GM21619 (cell line): ENCODE data around the gene C16orf90.
"Not testable (repeated sequence)": the region's sequence is repeated elsewhere in the genome, so short reads cannot be mapped to it uniquely, and the experiment has no call there.

Source experiments
- ATAC-seq: cut with Tn5 transposase; IDR thresholded peaks from one replicate; pipeline ENCODE4 v1.9.1; 2021; ENCODE audit not compliant: unreplicated experiment

Gene C16orf90, protein sequence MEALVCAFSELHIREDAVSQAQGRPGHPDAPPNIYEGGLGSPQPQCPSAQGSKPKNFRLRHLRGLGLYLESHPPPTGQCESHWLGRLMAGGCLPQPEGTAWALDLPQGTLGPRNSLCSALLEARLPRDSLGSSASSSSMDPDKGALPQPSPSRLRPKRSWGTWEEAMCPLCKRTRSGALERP

DNA sequence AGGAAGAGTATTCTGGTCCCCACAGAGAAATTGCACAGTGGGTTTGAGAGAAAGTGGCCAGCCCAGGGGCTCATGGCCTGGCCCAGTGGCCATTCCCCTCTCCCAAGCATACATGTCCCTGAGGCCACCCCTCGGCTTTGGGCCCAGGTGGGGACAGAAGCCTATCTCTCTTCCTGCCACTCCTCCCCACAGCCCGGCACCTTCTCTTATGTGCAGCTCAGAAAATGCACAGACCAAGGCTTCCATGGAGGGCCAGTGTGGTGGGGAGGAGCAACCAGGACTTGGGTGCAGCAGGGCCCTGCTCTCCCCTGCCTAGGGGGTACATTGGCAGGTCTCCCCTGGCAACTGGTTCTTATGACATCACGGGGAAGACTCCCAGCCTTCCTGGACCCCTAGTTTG, at the start of gene C16orf90:
TSS of gene C16orf90 (minus strand) at position 314 of the 400 bp plus-strand sequence. CDS start at position 246, 68 bp downstream.
- ATAC-seq = no peak

GRCh38 chr16:3542601-3543373, 47.5 kb upstream of the C16orf90 start:
- no peak for ATAC-seq

DNA sequence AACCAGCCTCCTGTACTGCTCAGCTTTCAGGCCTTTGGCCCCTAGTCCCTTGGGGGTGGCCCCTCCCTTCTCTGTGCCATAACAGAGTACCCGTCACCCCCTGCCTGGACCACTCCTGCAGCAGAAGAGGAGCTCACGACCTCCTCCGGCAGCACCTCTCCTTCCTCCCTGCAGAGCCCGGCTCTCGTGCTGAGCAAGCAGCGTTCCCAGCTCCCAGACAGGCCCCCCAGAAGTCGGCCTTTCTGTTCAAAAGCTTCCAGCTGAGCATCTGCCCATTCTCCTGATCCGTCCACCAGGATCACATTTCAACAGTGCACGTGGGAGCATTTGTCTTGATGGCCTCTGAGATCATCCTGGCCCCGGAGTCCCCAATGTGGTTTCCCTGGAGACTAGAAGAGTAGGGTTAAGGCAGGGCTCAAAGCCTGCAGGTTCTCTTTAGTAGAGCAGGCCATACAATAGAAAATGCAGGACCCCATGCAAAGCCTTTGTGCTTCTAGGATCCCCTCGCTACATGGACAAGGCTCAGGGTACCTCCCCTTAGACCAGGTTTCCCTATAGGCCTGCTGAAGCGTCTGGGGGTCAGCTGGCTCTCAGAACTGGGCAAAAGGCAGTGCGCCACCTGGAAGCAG, 46.4 kb upstream of the C16orf90 start:
- ATAC-seq = no peak

GRCh38 chr16:3538222-3538621, 42.9 kb upstream of the C16orf90 start:
- ATAC-seq = no peak

DNA sequence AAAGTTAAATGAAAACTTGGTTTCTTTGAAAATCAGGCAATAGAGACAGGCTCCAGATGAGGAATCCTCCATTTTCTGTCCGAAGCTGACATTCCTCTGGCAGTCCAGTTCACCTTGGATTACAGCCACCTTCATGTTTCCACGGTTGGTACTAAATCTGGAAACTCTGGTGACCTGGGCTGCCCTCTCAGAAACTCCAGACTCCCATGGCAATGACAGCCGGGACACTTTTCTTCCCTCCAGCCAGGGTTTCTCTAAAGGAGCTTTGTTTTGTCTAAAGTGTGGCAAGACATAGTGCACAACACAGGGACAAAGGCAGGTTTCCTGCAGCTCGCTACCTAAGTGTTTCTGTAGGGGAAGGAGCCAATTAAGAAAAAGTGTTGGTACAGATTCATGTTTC, 41.6 kb upstream of the C16orf90 start:
- ATAC-seq = no peak

GRCh38 chr16:3536271-3536731, 41.0 kb upstream of the C16orf90 start:
- ATAC-seq = no peak

DNA sequence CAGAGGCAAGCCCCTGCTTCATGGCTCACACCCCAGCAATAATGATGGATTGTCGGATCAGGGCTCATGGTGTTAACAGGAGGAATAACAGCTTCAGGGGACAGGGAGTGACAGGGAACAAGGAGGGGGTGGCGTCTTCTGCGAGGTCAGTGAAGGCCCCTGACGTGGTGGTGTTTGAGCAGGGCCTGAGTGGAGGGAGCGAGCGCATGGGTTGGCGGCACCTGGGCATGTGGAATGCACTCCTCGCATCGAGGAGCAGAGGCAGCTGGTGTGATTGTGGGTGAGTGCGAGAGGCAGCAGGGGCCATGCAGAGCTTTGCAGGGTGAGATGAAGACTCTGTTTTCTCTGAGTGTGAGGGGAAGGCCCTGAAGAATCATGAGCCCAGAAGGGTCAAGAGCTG, 38.8 kb upstream of the C16orf90 start:
- no peak for ATAC-seq

- no peak for ATAC-seq
Observed at GRCh38 chr16:3532741-3533140, 37.5 kb upstream of the C16orf90 start.

GRCh38 chr16:3530371-3530914, 35.2 kb upstream of the C16orf90 start:
- no peak for ATAC-seq

GRCh38 chr16:3529175-3529574, 33.9 kb upstream of the C16orf90 start:
- ATAC-seq = no peak

- ATAC-seq = no peak
Observed at GRCh38 chr16:3528406-3528805, 33.1 kb upstream of the C16orf90 start.

DNA sequence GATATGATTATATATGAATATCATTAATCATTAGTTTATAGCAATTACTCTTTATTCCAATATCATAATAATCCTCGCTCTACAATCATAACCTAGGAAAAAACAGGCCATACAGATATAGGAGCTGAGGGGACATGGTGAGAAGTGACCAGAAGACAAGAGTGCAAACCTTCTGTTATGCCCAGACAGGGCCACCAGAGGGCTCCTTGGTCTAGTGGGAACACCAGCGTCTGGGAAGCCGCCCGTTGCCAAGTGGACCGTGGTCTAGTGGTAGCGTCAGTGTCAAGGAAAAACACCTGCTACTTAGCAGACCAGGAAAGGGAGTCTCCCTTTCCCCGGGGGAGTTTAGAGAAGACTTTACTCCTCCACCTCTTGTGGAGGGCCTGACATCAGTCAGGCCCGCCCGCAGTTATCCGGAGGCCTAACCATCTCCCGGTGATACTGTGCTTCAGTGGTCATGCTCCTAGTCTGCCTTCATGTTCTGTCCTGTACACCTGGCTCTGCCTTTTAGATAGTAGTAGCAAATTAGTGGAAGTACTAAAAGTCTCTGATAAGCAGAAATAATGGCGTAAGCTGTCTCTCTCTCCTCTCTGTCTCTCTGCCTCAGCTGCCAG, 32.0 kb upstream of the C16orf90 start:
- ATAC-seq = not testable (repeated sequence)

GRCh38 chr16:3525951-3526350, 30.7 kb upstream of the C16orf90 start:
- ATAC-seq = no peak

DNA sequence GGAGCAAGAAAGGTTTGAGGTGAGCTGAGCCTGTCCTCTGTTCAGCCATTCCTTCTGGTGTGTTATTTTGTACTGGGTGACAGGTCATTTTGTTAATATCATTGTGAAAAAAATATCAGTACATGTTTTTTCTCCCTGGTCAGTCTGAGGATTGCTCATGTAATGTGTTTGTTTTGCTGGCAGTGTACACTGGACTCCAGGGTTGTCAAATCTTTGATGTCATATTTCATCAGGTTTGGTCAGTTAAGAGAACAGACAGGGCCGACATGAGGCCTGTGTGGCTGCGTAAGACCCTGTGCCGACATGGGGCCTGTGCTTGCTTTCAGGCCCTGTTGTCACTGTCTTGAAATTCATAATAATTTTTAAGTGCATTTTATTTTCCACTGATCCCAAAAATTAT, 28.0 kb upstream of the C16orf90 start:
- ATAC-seq = no peak

DNA sequence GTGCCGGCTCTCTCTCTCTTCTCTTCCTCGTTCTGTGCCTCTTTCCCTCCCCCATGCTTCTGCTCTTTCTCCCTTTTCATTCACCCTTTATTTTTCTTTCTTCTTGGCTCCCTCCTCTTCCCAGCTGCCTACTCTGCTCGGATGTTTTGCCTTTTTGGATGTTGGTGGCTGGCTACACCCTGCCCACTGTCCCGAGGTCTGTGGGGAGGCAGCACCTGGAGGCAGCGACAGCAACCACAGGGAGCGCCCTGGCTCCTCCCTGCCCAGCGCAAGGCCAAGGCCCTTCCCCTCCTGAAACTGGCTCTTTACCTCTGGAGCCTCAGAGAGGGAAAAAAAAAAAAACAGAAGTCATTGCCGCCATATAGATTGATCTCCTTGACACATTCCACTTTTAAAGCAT, 25.6 kb upstream of the C16orf90 start:
- no peak for ATAC-seq

- ATAC-seq = no peak
Observed at GRCh38 chr16:3520413-3520812, 25.1 kb upstream of the C16orf90 start.

- ATAC-seq = no peak
Observed at GRCh38 chr16:3519581-3519980, 24.3 kb upstream of the C16orf90 start.

DNA sequence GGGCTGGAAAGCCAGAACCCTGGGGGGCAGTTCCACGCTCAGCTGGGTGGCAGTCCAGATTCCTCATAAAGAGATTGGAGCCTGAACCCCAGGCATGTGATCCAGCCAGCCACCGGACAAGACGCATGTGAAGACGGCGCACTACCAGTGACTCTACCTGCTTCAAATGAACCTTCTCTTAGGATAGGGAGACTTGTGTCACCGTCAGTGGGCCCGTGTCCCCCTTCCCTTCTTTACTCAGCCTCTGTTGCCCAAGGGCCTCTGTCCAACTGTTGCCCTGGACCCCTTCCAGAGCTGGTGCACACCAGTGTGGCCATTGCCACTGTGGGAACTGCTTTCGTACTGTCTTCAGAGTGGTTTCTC, 23.7 kb upstream of the C16orf90 start:
- no peak for ATAC-seq

DNA sequence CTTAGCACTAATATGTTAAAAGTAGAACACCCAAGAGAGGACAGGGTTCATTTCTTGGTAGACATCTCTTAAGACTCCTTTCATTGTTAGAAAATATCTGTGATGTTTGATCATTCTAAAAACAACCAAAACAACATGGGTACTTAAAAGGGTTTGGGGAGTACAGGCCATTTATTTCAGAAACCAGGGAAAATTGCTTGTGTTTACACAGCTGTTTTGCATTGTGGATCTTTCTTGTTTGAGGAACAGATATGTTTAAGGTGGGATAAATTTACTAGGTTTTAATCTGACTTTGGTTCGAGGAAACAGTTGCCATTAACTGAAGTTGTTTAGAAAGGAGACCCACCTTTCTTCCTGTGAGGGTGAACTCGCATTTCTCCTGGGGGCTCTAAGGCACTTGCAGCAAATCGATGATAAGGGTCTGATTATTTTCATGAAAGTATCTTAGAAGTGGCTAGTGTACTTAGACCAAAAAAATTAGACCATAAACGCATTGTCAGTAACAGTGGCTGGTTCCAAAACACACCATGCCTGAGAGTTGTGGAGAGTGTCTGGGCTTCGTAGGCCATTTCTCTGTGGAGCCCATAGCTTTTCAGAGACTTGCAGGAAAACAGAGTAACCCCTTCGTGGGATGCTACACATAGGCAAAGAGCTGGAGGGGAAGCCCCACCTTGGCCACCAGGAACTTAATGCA, 23.1 kb upstream of the C16orf90 start:
- no peak for ATAC-seq

GRCh38 chr16:3515897-3516296, 20.6 kb upstream of the C16orf90 start:
- ATAC-seq = no peak

GRCh38 chr16:3514621-3515020, 19.3 kb upstream of the C16orf90 start:
- no peak for ATAC-seq
